Right cardiac atrium (tissue), 5 donors: Measurements from ENCODE around the gene WDR77. TPM values are rescaled to one million over a fixed set of nuclear protein-coding genes. Genes with fewer than 3 reads are reported as not detected.

Source experiments
- ATAC-seq, 2 donors: fragments of 200-7000 bp; cut with Tn5 transposase; one replicate each; pipeline versions ENCODE4 v1.8.0 to v1.9.1; 2020; ENCODE audit warnings: moderate library complexity in 2 of 2, mild to moderate bottlenecking in 1 of 2
- DNase-seq, 3 donors: peaks; one replicate each; pipeline ENCODE4 v3.0.0-alpha.2; 2020
- H3K27ac ChIP-seq: one replicate; pipeline ENCODE4 v1.5.1; 2013; ENCODE audit warnings: mild to moderate bottlenecking, low read length, control low read depth, moderate library complexity
- H3K27me3 ChIP-seq: one replicate; pipeline ENCODE4 v1.6.1; 2013; ENCODE audit not compliant: control insufficient read depth, insufficient read depth
- H3K4me1 ChIP-seq: one replicate; pipeline ENCODE4 v1.6.1; 2013; ENCODE audit warnings: low read length; ENCODE audit not compliant: control insufficient read depth, insufficient read depth
- H3K4me3 ChIP-seq: one replicate; pipeline ENCODE4 v1.5.1; 2013; ENCODE audit warnings: low read length, control low read depth
- H3K9me3 ChIP-seq: one replicate; pipeline ENCODE4 v1.6.1; 2013; ENCODE audit warnings: low read length; ENCODE audit not compliant: control insufficient read depth
- WGBS: extraction: QIAGEN DNeasy Blood & Tissue Kit; methylation state at CpG from one replicate; pipeline ENCODE4 v1.1.7; 2013; 5-methylcytosine and 5-hydroxymethylcytosine counted together
- intact Hi-C, 4 donors: fragments of 100-400 bp; cut with DNase I; formaldehyde crosslinking; loops; one replicate each; pipeline versions ENCODE4 v1.11.0 to v1.14.0; 2022 to 2023
- polyA plus RNA-seq: library from polyadenylated mRNA; stranded (reverse); fragments of 200-250 nt; gene quantifications from one replicate; pipeline ENCODE4 v1.2.3, GENCODE V29; 2013
- total RNA-seq, 4 donors: library from RNA; stranded (reverse); fragmentation: NEBNext Ultra II Directional; extraction: Animal tissue kit (Norgen Biotek cat#: 25700); gene quantifications; one replicate each; pipeline ENCODE4 v1.2.1, GENCODE V29; 2021
- donor health status: healthy with polysubstance abuse.
- donor health status: DM: no; HTN: yes; CAD: no.
- donor health status: DM: no; HTN: no; CAD: no.
- donor health status: DM: no; HTN: yes; CAD: no; lungs with severe emphysema.
- donor health status: DM: yes; HTN: yes; CAD: no.

Gene WDR77
- total and polyA plus RNA-seq, 5 donors = 24.1 to 29.2 (median 28.2) TPM

- Histone ChIP-seq H3K27ac (no peak overlapping the region), H3K4me3 (no peak overlapping the region), H3K4me1 (no peaks in the 10 kb centered on the region), H3K27me3 (no peaks in the 10 kb centered on the region), H3K9me3 (no peaks in the 10 kb centered on the region)
- intact Hi-C loops = loop anchor here in 2 of 4 donors (5.0 kb wide), 1 partner anchor 182 kb away; no protein-coding TSS in a partner anchor
- 86% methylated on average over 4 of the region's 4 CpGs for WGBS
- DNase-seq (no peak), ATAC-seq (no peak)
Measured at GRCh38 chr1:111404588-111404987, 44.5 kb downstream of the WDR77 start.

- Histone ChIP-seq H3K9me3 (no peaks in the 10 kb centered on the region), H3K27ac (no peak overlapping the region), H3K4me1 (no peaks in the 10 kb centered on the region), H3K4me3 (no peak overlapping the region), H3K27me3 (no peaks in the 10 kb centered on the region)
- intact Hi-C loops = loop anchor here in 2 of 4 donors (5.0 kb wide), 1 partner anchor 180 kb away; no protein-coding TSS in a partner anchor
- DNase-seq (no peak), ATAC-seq (no peak)
- 81% methylated on average over 5 of the region's 5 CpGs for WGBS
Measured at GRCh38 chr1:111402083-111402482, 47.0 kb downstream of the WDR77 start.

- no peak for DNase-seq
- Histone ChIP-seq H3K27me3 (no peaks in the 10 kb centered on the region), H3K9me3 (no peaks in the 10 kb centered on the region), H3K27ac (no peak overlapping the region), H3K4me1 (no peaks in the 10 kb centered on the region), H3K4me3 (no peak overlapping the region)
- no peak for ATAC-seq
- 27% methylated on average over 9 of the region's 9 CpGs for WGBS
- intact Hi-C loops = loop anchor here (2.0 to 5.0 kb wide), 2 partner anchors 177 to 178 kb away; no protein-coding TSS in a partner anchor
Measured at GRCh38 chr1:111399792-111400610, 49.1 kb downstream of the WDR77 start.

GRCh38 chr1:111392460-111392945 lies 56.6 kb downstream of the WDR77 start:
- DNase-seq (no peak), ATAC-seq (no peak)
- H3K27ac ChIP-seq = no peak overlapping the region
- no peaks in the 10 kb centered on the region for H3K27me3 ChIP-seq
- intact Hi-C loops = no loop called here
- H3K4me1 ChIP-seq = no peaks in the 10 kb centered on the region
- H3K9me3 ChIP-seq = no peaks in the 10 kb centered on the region
- H3K4me3 ChIP-seq = no peak overlapping the region
- 73% methylated on average over 1 of the region's 1 CpG for WGBS

GRCh38 chr1:111392042-111392441 lies 57.0 kb downstream of the WDR77 start:
- Histone ChIP-seq H3K4me3 (no peak overlapping the region), H3K4me1 (no peaks in the 10 kb centered on the region), H3K27ac (no peak overlapping the region), H3K9me3 (no peaks in the 10 kb centered on the region), H3K27me3 (no peaks in the 10 kb centered on the region)
- 86% methylated on average over 1 of the region's 1 CpG for whole genome bisulfite sequencing
- intact Hi-C loops = no loop called here
- DNase-seq = no peak
- ATAC-seq = no peak

Other genes starting within 250 kb of the WDR77 start
- 1 to 10 TPM; 2.1 to 4.5 (median 4.1) TPM for gene DENND2D, start 248.6 kb downstream of the WDR77 start, total RNA-seq
- 2.1 TPM for gene DENND2D, start 248.6 kb downstream of the WDR77 start, polyA plus RNA-seq
- 10 to 100 TPM in 3 of 4 donors, 1 to 10 TPM in 1; 1.2 to 20.7 (median 14.7) TPM for gene CHI3L2, start 221.5 kb downstream of the WDR77 start, total RNA-seq
- 6.2 TPM for gene CHI3L2, start 221.5 kb downstream of the WDR77 start, polyA plus RNA-seq
- gene CHIA, start 158.4 kb downstream of the WDR77 start, total RNA-seq = not detected
- gene CHIA, start 158.4 kb downstream of the WDR77 start, polyA plus RNA-seq = 0.09 TPM
- 1 to 10 TPM in 1 of 4 donors, under 1 TPM in 3; 0.44 to 1.1 (median 0.81) TPM for gene OVGP1, start 21.5 kb downstream of the WDR77 start, total RNA-seq
- 0.66 TPM for gene OVGP1, start 21.5 kb downstream of the WDR77 start, polyA plus RNA-seq
- gene ATP5PB, start 208 bp upstream of the WDR77 start, total RNA-seq = 100 to 1,000 TPM; 433 to 505 (median 493) TPM
- gene ATP5PB, start 208 bp upstream of the WDR77 start, polyA plus RNA-seq = 918 TPM
- 10 to 100 TPM; 13.0 to 28.1 (median 18.0) TPM for gene C1orf162, start 24.7 kb upstream of the WDR77 start, total RNA-seq
- 13.5 TPM for gene C1orf162, start 24.7 kb upstream of the WDR77 start, polyA plus RNA-seq
- 10 to 100 TPM in 1 of 4 donors, 1 to 10 TPM in 3; 5.4 to 10.9 (median 9.9) TPM for gene ADORA3, start 54.4 kb upstream of the WDR77 start, total RNA-seq
- gene ADORA3, start 54.4 kb upstream of the WDR77 start, polyA plus RNA-seq = 2.0 TPM
- gene TMIGD3, start 54.4 kb upstream of the WDR77 start, total RNA-seq = 1 to 10 TPM in 3 of 4 donors, under 1 TPM in 1; 0.82 to 9.5 (median 3.7) TPM
- gene TMIGD3, start 54.4 kb upstream of the WDR77 start, polyA plus RNA-seq = 2.1 TPM
- gene RAP1A, start 170.5 kb upstream of the WDR77 start, total RNA-seq = 100 to 1,000 TPM; 104 to 128 (median 111) TPM
- gene RAP1A, start 170.5 kb upstream of the WDR77 start, polyA plus RNA-seq = 110 TPM